HG02759 (cell line): ENCODE measurements around the gene APBB1IP.
"Not testable (repeated sequence)": the region's sequence is repeated elsewhere in the genome, so short reads cannot be mapped to it uniquely, and the experiment has no call there.

Experiments
- ATAC-seq: cut with Tn5 transposase; IDR thresholded peaks from one replicate; pipeline ENCODE4 v1.9.1; 2021; ENCODE audit warnings: mild to moderate bottlenecking, moderate library complexity; ENCODE audit not compliant: unreplicated experiment

APBB1IP gene

DNA sequence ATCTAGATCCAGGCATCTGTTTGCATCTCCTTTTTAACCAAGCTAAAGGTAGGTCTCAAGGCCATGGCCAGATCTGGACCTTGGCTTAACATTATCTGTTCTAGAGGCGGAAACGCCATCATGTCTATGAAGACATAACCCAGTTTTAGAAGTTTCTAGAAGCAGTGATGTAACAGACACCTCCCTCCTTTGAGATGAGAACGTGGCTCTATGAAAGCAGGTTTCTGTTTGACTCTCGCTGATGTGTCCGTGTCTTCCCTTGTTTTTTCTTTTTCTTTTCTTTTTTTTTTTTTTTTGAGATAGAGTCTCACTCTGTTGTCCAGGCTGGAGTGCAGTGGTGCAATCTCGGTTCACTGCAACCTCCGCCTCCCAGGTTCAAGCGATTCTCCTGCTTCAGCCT, 36.7 kb downstream of the APBB1IP start:
- not testable (repeated sequence) for ATAC-seq

DNA sequence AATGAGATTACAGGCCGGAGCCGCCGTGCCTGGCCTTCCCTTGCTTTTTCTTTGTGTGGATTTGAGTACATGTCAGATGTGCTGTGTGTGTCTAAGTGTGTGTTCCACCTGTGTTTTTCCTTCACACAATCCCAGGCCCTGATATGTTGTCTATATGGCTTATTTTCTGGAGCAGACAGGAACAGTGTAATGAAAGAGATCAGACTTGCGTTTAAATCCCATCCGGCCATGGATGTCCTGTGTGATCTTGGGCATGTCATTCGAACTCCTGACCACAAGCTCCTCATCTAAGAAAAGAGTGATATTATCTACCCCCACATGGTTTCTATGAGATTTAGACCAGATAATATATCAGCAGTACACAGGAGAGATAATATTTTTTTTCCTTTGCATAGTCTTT, 37.2 kb downstream of the APBB1IP start:
- no peak for ATAC-seq

DNA sequence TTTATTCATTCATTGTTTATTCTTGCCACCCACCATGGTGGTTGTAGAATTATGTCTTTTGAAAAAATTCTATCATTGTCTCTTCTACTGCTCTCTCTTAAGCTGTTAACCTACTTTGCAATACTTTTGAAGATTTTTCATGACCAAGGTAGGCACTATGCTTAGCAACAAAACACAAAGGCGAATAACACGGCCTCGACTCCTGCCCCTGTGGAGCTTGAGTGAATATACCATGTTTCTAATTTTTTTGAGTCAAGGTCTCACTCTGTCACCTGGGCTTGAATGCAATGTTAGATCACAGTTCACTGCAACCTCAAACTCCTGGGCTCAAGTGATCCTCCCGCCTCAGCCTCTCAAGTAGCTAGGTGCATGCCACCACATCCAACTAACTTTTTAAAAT, 39.4 kb downstream of the APBB1IP start:
- no peak for ATAC-seq

DNA sequence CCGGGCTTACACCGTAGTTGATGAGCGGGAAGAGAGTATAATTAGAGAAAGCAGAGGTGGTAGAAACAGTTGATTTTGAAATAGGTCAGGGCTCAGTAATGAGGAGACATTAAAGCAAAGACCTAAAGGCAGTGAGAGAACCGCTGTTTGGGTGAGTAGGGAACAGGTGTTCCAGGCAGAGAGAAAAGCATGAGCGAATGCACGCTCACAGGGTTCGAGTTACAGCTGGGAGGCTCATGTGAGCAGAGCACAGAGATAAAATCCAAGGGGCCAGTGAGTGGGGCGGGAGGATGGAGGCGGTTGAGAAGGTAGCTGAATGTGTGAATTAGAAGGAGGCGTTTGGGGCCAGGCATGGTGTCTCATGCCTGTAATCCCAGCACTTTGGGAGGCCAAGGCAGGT, 39.9 kb downstream of the APBB1IP start:
- no peak for ATAC-seq

GRCh38 chr10:26479766-26480492, 41.8 kb downstream of the APBB1IP start:
- peak; percentile 45 for ATAC-seq

DNA sequence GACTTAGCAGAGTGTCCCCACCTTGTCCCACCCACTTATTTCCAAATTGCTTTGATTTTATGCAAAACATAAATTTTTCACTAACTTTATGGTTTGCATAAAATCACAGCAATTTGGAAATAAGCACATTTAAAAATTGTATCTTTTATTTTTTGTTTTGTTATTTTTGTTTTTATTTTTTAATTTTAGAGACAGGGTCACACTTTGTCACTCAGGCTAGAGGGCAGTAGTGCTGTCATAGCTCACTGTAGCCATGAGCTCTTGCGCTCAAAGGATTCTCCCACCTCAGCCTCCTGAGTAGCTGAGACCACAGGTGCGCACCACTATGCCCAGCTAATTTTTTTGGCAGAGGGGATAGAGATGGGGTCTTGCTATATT, 43.2 kb downstream of the APBB1IP start:
- no peak for ATAC-seq

- peak; percentile 55 for ATAC-seq
Observed at GRCh38 chr10:26481914-26482550, 43.9 kb downstream of the APBB1IP start.

- ATAC-seq = no peak
Observed at GRCh38 chr10:26483554-26483953, 45.4 kb downstream of the APBB1IP start.

- ATAC-seq = no peak
Observed at GRCh38 chr10:26485150-26485941, 47.2 kb downstream of the APBB1IP start.

GRCh38 chr10:26486304-26486703, 48.2 kb downstream of the APBB1IP start:
- no peak for ATAC-seq

GRCh38 chr10:26486990-26487850, 49.1 kb downstream of the APBB1IP start:
- ATAC-seq = peak; percentile 89

GRCh38 chr10:26488344-26488743, 50.2 kb downstream of the APBB1IP start:
- no peak for ATAC-seq

DNA sequence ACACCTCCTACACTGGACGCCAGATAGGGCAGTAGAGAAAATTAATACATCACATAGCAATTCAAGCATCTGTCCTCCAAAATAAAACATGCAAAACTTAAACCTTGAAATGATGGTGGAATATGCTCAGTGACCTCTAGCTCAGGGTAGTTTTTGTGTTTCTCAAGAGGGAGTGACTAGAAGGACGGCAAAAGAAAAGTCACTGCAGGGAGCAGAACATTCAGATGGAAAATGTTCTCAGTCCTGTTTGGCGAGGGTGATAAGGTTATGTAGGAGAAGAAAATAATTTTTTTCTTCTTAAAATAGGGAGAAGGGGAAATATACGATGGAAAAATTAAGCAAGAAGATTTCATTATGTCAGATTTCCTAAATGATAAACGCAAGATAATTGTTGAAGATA, 50.9 kb downstream of the APBB1IP start:
- no peak for ATAC-seq

DNA sequence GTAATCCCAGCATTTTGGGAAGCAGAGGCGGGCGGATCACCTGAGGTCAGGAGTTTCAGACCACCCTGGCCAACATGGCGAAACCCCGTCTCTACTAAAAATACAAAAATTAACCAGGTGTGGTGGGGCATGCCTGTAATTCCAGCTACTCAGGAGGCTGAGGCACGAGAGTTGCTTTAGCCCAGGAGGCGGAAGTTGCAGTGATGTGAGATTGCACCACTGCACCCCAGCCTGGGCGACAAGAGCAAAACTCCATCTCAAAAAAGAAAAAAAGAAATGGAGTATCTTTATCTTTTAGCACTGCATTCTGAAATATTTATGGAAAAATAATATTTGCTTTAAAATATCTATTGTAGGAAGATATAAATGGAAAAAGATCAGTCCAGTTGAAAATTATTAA, 52.2 kb downstream of the APBB1IP start:
- ATAC-seq = not testable (repeated sequence)

DNA sequence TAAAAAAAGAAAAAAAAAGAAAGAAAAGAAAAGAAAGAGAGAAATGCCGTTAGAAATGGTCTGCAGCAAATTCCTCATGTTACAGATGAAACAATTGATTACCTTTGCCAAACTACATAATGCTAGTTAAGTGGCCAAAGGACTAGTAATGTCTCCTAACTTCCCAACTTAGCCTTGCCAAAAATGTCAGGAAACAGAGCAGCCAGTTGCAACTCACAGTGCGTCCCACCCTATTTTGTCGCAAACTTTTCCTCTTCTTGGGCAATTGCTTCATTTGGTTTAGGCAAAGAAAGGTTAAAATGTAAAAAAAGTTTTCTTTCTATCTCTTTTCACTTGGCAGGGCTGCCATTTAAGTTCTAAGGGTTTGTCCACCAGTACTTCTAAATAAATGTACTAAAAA, 53.1 kb downstream of the APBB1IP start:
- ATAC-seq = no peak

DNA sequence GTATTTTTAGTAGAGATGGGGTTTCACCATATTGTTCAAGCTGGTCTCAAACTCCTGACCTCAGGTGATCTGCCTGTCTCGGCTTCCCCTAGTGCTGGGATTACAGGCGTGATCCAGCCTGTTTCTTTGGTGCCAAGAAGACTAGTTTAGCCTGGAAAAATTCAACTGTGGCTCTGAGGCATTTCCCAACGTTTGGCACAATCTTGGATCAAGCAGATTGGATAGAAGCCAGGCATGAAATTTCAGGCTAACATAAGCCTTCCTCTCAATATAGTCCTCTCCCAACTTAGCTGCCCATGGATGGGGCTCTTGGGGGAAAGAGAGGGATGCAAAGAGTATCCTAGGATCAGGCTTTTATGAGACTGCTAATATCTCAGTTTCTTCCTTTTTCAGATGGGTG, 53.8 kb downstream of the APBB1IP start:
- ATAC-seq = no peak

DNA sequence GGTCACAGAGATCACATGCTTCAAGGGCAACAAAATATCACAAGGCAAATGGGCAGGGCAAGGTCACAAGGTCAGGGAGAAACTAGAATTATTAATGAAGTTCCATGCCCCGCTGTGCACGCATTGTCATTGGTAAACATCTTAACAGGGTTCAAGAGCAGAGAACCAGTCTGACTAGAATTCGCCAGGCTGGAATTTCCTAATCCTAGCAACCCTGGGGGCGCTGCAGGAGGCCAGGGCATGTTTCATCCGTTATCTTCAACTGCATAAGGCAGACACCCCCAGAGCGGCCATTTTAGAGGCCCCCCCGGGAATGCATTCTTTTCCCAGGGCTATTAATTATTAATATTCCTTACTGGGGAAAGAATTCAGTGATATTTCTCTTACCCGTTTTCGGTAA, 54.6 kb downstream of the APBB1IP start:
- ATAC-seq = not testable (repeated sequence)

- no peak for ATAC-seq
Observed at GRCh38 chr10:26494018-26494417, 55.9 kb downstream of the APBB1IP start.

- no peak for ATAC-seq
Observed at GRCh38 chr10:26499426-26499825, 61.3 kb downstream of the APBB1IP start.

DNA sequence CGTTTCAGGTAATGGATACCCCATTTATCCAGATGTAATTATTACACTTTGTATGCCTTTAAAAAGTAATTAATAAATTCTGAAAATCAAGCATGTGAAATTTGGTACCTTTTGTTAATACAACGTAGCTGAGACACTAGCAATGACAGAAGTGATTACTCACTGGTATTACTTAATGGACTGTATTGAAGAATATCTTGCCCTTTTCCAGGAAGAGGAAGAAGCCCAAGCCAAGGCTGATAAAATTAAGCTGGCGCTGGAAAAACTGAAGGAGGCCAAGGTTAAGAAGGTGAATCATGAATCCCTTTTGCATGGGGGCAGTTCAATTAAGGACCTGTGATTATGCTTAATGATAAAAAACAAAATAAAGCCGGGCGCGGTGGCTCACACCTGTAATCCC, 64.8 kb downstream of the APBB1IP start:
- ATAC-seq = no peak

- no peak for ATAC-seq
Observed at GRCh38 chr10:26503911-26504310, 65.8 kb downstream of the APBB1IP start.
